NT2/D1 (cell line): ENCODE data around the gene EP400.

Experiments
- DNase-seq: peaks from one replicate; pipeline ENCODE4 v3.0.0-alpha.2; 2011; ENCODE audit warnings: low read depth, low spot score
- H3K27me3 ChIP-seq: 2 replicates; pipeline ENCODE4 v1.6.0; 2011; ENCODE audit warnings: mild to moderate bottlenecking; ENCODE audit not compliant: insufficient read length, insufficient read depth
- H3K36me3 ChIP-seq: 2 replicates; pipeline ENCODE4 v1.6.1; 2011; ENCODE audit warnings: mild to moderate bottlenecking, low read length, mixed read lengths; ENCODE audit not compliant: insufficient read depth, insufficient read length
- H3K4me1 ChIP-seq: 2 replicates; pipeline ENCODE4 v1.5.1; 2011; ENCODE audit not compliant: insufficient read depth, insufficient read length
- H3K4me3 ChIP-seq: 2 replicates; pipeline ENCODE4 v1.5.1; 2011; ENCODE audit warnings: low read depth; ENCODE audit not compliant: insufficient read length
- H3K9ac ChIP-seq: 2 replicates; pipeline ENCODE4 v1.6.0; 2011; ENCODE audit warnings: low read depth; ENCODE audit not compliant: insufficient read length
- H3K9me3 ChIP-seq: 2 replicates; pipeline ENCODE4 v1.5.1; 2011; ENCODE audit warnings: mild to moderate bottlenecking, low read length; ENCODE audit not compliant: insufficient read depth
- SUZ12 ChIP-seq: IDR thresholded peaks from 2 replicates; pipeline ENCODE4 v1.6.1; 2011; ENCODE audit not compliant: insufficient read length, insufficient read depth; ENCODE audit errors: extremely low read depth
- YY1 ChIP-seq: IDR thresholded peaks from 2 replicates; pipeline ENCODE4 v1.6.1; 2011; ENCODE audit not compliant: insufficient read length, insufficient read depth
- ZNF274 ChIP-seq: IDR thresholded peaks from 2 replicates; pipeline ENCODE4 v1.6.1; 2011; ENCODE audit warnings: mild to moderate bottlenecking, low read depth, low read length

The EP400 gene

DNA sequence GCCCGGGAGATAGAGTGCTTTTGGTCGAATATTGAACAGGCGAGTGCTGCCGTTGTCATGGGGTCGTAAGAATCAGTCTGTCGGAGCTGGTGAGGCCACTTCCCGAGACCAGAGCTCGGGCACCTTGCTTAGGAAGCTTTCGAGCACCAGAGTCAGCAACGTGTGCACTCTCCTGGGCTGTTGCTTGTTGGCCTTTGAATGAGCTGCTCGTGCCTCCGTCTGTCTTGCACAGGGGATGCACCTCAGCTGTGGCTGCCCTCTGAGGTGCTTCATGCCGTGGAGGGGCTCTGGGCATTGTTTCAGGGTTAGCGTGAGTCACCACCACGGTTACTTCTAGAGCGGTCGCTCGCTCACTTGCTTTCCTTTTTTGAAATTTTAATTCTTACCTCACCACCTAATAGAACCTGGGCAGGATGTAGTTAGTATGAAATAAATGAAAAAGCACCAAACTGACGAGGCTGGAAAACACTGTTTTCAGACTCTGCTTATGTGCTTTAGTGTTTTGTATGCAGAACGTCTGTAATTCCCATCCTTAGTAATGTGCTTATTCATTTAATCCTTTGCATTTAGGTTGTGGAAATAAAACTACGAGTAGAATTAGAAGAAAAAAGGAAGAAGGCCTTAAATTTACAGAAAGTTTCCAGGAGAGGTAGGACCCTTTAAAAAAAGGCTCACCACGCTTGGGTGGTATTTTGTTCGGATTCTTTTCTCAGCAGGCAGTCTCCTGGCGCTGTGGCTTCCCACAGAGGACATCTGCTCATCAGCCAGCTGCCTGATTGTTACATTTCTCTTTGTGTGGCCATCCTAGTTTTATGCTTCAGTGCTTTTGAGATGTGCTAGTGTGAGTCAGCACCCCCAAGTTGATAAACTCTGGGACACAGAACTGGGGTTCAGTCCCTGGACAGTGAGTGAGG is 40.6 kb downstream of the EP400 start:
- Histone ChIP-seq H3K9ac (peak overlapping the region; percentile 14), H3K36me3 (peaks cover 83% of the 10 kb centered on the region), H3K4me1 (peaks cover 11% of the 10 kb centered on the region), H3K27me3 (no peaks in the 10 kb centered on the region), H3K4me3 (no peak overlapping the region), H3K9me3 (no peaks in the 10 kb centered on the region)
- peak; percentile 54 for DNase-seq
- no peak for TF ChIP-seq SUZ12
- no peak for TF ChIP-seq ZNF274
- TF ChIP-seq YY1: no peak

DNA sequence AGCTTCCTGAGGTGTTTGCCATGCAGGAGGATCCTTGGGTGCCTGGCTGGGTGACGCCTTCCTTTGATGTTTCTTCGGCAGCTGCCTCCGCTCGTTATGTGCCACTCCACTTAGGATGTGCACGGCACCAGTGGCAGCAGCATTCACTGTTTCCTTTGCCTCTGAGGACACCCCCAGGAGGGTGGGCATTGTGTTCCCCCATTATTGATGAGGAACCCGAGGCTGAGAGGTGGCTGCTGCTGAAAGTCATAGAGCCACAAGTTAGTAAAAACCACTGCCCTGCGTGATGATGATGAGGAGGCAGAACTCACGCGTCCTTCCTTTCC is 41.2 kb downstream of the EP400 start:
- Histone ChIP-seq H3K4me1 (peaks cover 11% of the 10 kb centered on the region), H3K36me3 (peaks cover 83% of the 10 kb centered on the region), H3K4me3 (no peak overlapping the region), H3K9ac (peak overlapping the region; percentile 52), H3K9me3 (no peaks in the 10 kb centered on the region), H3K27me3 (no peaks in the 10 kb centered on the region)
- no peak for DNase-seq
- no peak for TF ChIP-seq ZNF274
- no peak for TF ChIP-seq YY1
- no peak for TF ChIP-seq SUZ12

DNA sequence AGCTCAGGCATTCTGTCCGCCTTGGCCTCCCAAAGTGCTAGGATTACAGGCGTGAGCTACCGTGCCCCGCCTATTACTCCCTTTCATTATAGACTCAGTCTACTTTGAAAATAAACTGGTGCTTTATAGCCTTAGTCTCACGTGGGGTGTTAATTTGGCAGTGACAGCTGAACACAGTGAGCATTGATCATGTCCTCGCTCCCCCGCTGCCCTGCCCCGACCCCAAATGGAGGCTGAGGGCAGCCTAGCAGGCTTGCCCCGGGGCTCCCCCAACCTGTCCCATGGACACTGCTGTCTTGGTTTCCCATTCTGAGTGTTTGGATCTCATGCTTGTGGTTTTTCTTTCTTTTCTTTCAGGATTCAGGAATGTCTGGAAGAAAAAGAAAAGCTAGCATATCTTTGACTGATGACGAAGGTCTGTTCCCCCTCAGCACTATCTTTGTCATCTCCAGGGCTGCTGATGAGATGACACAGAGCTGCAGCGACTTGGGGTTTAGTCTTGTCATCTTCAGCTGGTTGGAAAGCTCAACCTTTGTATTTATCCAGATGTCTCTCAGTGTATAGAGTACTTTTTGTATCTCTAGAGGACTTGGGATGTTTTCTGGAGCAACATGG is 42.2 kb downstream of the EP400 start:
- Histone ChIP-seq H3K4me1 (peaks cover 11% of the 10 kb centered on the region), H3K36me3 (peaks cover 76% of the 10 kb centered on the region)
- TF ChIP-seq ZNF274 (no peak), SUZ12 (no peak), YY1 (no peak)

DNA sequence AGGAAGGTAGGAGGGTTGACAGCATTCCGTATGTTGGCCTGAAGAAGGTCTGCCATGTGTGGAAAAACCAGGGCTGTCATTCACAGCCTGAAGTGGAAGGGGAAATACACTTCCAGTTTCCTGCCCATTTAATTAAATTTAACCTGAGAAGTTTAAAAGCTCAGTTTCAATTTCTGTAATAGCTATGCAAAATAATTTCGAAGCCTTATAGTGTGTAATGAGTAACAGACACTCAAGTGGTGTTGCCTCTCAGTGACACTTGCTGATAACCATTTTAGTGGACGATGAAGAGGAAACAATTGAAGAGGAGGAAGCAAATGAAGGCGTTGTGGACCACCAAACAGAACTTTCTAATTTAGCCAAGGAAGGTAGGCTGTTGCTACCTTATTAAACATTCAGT is 44.8 kb downstream of the EP400 start:
- H3K4me3 ChIP-seq: no peak overlapping the region
- no peak overlapping the region for H3K9ac ChIP-seq
- peaks cover 4% of the 10 kb centered on the region for H3K4me1 ChIP-seq
- H3K36me3 ChIP-seq: peaks cover 54% of the 10 kb centered on the region
- no peak for DNase-seq
- H3K27me3 ChIP-seq: no peaks in the 10 kb centered on the region
- TF ChIP-seq YY1: no peak
- no peak for TF ChIP-seq SUZ12
- no peak for TF ChIP-seq ZNF274
- H3K9me3 ChIP-seq: no peaks in the 10 kb centered on the region

More for the DNA sequence above, 42.2 kb downstream of the EP400 start:
- Histone ChIP-seq H3K9me3 (no peaks in the 10 kb centered on the region), H3K27me3 (no peaks in the 10 kb centered on the region), H3K9ac (no peak overlapping the region), H3K4me3 (no peak overlapping the region)
- no peak for DNase-seq

DNA sequence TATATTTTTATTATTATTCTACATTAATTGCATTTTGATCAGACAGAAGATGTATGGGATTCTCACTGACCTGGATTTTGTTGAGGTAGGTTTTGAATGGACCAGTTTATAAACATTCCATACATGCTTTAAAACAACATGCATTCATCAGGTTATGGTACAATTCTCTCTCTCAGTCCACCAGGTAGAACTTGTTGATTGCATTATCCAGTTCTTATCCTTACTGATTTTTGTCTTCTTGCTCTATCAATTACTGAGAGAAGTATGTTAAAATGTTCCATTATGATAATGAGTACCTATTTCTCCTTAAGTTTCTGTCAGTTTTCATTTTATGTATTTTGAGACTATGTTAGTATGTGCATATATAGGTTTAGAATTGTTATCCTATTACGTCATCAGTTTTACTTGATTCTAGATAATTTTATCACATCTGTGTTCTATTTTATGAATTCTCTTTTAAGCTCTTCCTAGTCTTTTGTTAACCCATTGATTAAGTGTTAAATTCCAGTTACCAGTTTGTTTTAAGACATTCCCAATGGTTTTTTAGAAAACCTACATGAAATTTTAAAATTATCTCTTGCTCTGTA is 50.6 kb downstream of the EP400 start:
- no peak for TF ChIP-seq YY1
- TF ChIP-seq SUZ12: no peak
- TF ChIP-seq ZNF274: no peak
- H3K9me3 ChIP-seq: no peaks in the 10 kb centered on the region
- no peaks in the 10 kb centered on the region for H3K4me1 ChIP-seq
- no peaks in the 10 kb centered on the region for H3K27me3 ChIP-seq
- H3K9ac ChIP-seq: no peak overlapping the region
- no peak overlapping the region for H3K4me3 ChIP-seq
- no peak for DNase-seq
- H3K36me3 ChIP-seq: peaks cover 38% of the 10 kb centered on the region

DNA sequence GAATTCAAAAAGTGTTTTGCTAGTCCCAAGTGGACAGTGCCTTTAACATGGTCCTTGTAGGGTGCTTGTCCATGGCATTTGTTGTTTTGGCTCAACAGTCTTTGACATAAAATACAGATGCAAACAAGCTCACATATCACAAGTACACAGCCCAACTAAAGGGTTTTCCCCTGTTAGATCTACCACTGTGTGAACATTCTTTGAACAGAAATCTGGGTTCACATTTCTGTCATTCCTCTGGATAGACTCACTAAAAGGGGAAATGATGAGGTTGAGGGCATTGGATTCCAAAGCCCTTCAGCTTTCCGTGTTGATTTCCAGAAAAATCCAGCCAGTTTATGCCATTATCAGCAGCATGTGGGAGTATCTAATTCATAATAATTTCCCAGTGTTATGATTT is 54.1 kb downstream of the EP400 start:
- no peaks in the 10 kb centered on the region for H3K4me1 ChIP-seq
- TF ChIP-seq SUZ12: no peak
- TF ChIP-seq ZNF274: no peak
- no peak for TF ChIP-seq YY1
- no peak overlapping the region for H3K4me3 ChIP-seq
- no peaks in the 10 kb centered on the region for H3K9me3 ChIP-seq
- peaks cover 58% of the 10 kb centered on the region for H3K36me3 ChIP-seq
- DNase-seq: no peak
- H3K9ac ChIP-seq: no peak overlapping the region
- H3K27me3 ChIP-seq: no peaks in the 10 kb centered on the region

DNA sequence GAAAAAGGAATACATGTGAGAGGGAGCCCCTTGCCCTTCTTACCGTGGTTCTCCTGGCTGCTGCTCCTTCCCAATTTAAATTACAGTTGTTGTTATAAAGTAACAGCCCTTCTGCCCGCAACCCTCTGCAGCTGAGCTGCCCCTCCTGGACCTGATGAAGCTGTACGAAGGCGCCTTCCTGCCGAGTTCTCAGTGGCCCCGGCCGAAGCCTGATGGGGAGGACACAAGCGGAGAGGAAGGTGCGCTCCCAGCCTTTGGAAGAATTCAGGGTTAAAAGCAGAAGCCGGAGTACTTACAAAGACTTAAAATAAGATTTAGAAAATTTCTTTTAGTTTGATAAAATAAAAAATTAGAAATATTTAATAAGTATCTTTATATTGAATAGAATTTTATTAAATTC is 55.2 kb downstream of the EP400 start:
- no peaks in the 10 kb centered on the region for H3K4me1 ChIP-seq
- no peak overlapping the region for H3K4me3 ChIP-seq
- no peaks in the 10 kb centered on the region for H3K27me3 ChIP-seq
- no peak for TF ChIP-seq ZNF274
- H3K36me3 ChIP-seq: peaks cover 65% of the 10 kb centered on the region
- H3K9ac ChIP-seq: no peak overlapping the region
- no peaks in the 10 kb centered on the region for H3K9me3 ChIP-seq
- DNase-seq: no peak
